HUES48 (cell line): ENCODE measurements around the gene RNF224.
"Not testable (repeated sequence)": the region's sequence is repeated elsewhere in the genome, so short reads cannot be mapped to it uniquely, and the experiment has no call there.

Experiments used
- H3K27ac ChIP-seq: one replicate; pipeline ENCODE4 v1.7.0; 2013; ENCODE audit warnings: low read depth, low read length, inconsistent platforms
- H3K27me3 ChIP-seq: 2 replicates; pipeline ENCODE4 v1.6.1; 2013; ENCODE audit warnings: mild to moderate bottlenecking, low read length; ENCODE audit not compliant: control insufficient read depth, insufficient read depth
- H3K36me3 ChIP-seq: 2 replicates; pipeline ENCODE4 v1.6.1; 2013; ENCODE audit warnings: low read length; ENCODE audit not compliant: control insufficient read depth, insufficient read depth
- H3K4me1 ChIP-seq: 2 replicates; pipeline ENCODE4 v1.6.1; 2013; ENCODE audit warnings: mild to moderate bottlenecking, low read length; ENCODE audit not compliant: control insufficient read depth, insufficient read depth
- H3K4me3 ChIP-seq: 2 replicates; pipeline ENCODE4 v1.5.1; 2013; ENCODE audit warnings: mild to moderate bottlenecking, low read depth, low read length
- H3K9ac ChIP-seq: 2 replicates; pipeline ENCODE4 v1.6.1; 2013; ENCODE audit warnings: mild to moderate bottlenecking, low read depth, low read length, moderate library complexity
- H3K9me3 ChIP-seq: 2 replicates; pipeline ENCODE4 v1.6.1; 2013; ENCODE audit warnings: low read length; ENCODE audit not compliant: control insufficient read depth, insufficient read depth

Gene RNF224

GRCh38 chr9:137252555-137253506 is 25.5 kb downstream of the RNF224 start:
- Histone ChIP-seq H3K9ac (no peak overlapping the region), H3K27me3 (no peaks in the 10 kb centered on the region; the same call in none of the 2 replicates), H3K27ac (no peak overlapping the region), H3K4me1 (peaks cover 11% of the 10 kb centered on the region), H3K36me3 (peaks cover 12% of the 10 kb centered on the region), H3K4me3 (no peak overlapping the region), H3K9me3 (no peaks in the 10 kb centered on the region)

- H3K4me3 ChIP-seq: peak overlapping the region; percentile 97
- no peak overlapping the region for H3K9ac ChIP-seq
- H3K4me1 ChIP-seq: peaks cover 11% of the 10 kb centered on the region
- H3K36me3 ChIP-seq: peaks cover 17% of the 10 kb centered on the region
- H3K27me3 ChIP-seq: no peaks in the 10 kb centered on the region; the same call in 1 of the 2 replicates
- no peak overlapping the region for H3K27ac ChIP-seq
- H3K9me3 ChIP-seq: no peaks in the 10 kb centered on the region
These were observed 26.7 kb downstream of the RNF224 start for GRCh38 chr9:137253717-137254623.

GRCh38 chr9:137254624-137255447 is 27.5 kb downstream of the RNF224 start, which contains the start of gene NELFB:
Gene NELFB (plus strand): TSS chr9:137255327.
- Histone ChIP-seq H3K4me1 (peaks cover 11% of the 10 kb centered on the region), H3K4me3 (peak within 1 kb of the TSS; percentile 97), H3K9ac (peak within 1 kb of the TSS; percentile 70; the same call in 1 of the 2 replicates), H3K36me3 (peaks cover 21% of the 10 kb centered on the region), H3K27ac (peak within 1 kb of the TSS; percentile 64), H3K9me3 (no peaks in the 10 kb centered on the region), H3K27me3 (no peaks in the 10 kb centered on the region; the same call in 1 of the 2 replicates)

GRCh38 chr9:137255448-137256114 is 28.3 kb downstream of the RNF224 start:
- peak overlapping the region; percentile 97 for H3K4me3 ChIP-seq
- H3K4me1 ChIP-seq: peaks cover 11% of the 10 kb centered on the region
- H3K36me3 ChIP-seq: peaks cover 21% of the 10 kb centered on the region
- peak overlapping the region; percentile 64 for H3K27ac ChIP-seq
- H3K9ac ChIP-seq: peak overlapping the region; percentile 58; the same call in 1 of the 2 replicates
- no peaks in the 10 kb centered on the region for H3K9me3 ChIP-seq
- H3K27me3 ChIP-seq: no peaks in the 10 kb centered on the region; the same call in 1 of the 2 replicates

- Histone ChIP-seq H3K4me1 (peaks cover 11% of the 10 kb centered on the region), H3K4me3 (peak overlapping the region; percentile 97), H3K27ac (no peak overlapping the region)
These were observed 29.1 kb downstream of the RNF224 start for GRCh38 chr9:137256362-137256761.

GRCh38 chr9:137256856-137257255 is 29.6 kb downstream of the RNF224 start:
- Histone ChIP-seq H3K4me1 (peaks cover 10% of the 10 kb centered on the region), H3K36me3 (peaks cover 21% of the 10 kb centered on the region), H3K4me3 (no peak overlapping the region), H3K9me3 (no peaks in the 10 kb centered on the region), H3K27ac (no peak overlapping the region), H3K9ac (no peak overlapping the region), H3K27me3 (no peaks in the 10 kb centered on the region; the same call in 1 of the 2 replicates)

More at GRCh38 chr9:137256362-137256761, 29.1 kb downstream of the RNF224 start:
- Histone ChIP-seq H3K27me3 (no peaks in the 10 kb centered on the region; the same call in 1 of the 2 replicates), H3K9me3 (no peaks in the 10 kb centered on the region), H3K36me3 (peaks cover 21% of the 10 kb centered on the region), H3K9ac (no peak overlapping the region)

- H3K9me3 ChIP-seq: not testable (repeated sequence)
- H3K36me3 ChIP-seq: peaks cover 51% of the 10 kb centered on the region
These were observed 35.0 kb downstream of the RNF224 start for GRCh38 chr9:137262173-137262908.

GRCh38 chr9:137262909-137263285 is 35.6 kb downstream of the RNF224 start:
- Histone ChIP-seq H3K4me3 (no peak overlapping the region), H3K36me3 (peaks cover 56% of the 10 kb centered on the region), H3K9ac (no peak overlapping the region), H3K27ac (no peak overlapping the region), H3K9me3 (no peaks in the 10 kb centered on the region), H3K4me1 (no peaks in the 10 kb centered on the region), H3K27me3 (no peaks in the 10 kb centered on the region)

More at GRCh38 chr9:137262173-137262908, 35.0 kb downstream of the RNF224 start:
- H3K27ac ChIP-seq, H3K27me3 ChIP-seq, H3K4me3 ChIP-seq, H3K9ac ChIP-seq, H3K4me1 ChIP-seq: not testable (repeated sequence)

- Histone ChIP-seq H3K36me3 (peaks cover 59% of the 10 kb centered on the region), H3K9me3 (no peaks in the 10 kb centered on the region), H3K4me1 (no peaks in the 10 kb centered on the region), H3K27ac (no peak overlapping the region), H3K9ac (no peak overlapping the region), H3K27me3 (no peaks in the 10 kb centered on the region), H3K4me3 (no peak overlapping the region)
These were observed 36.2 kb downstream of the RNF224 start for GRCh38 chr9:137263506-137263905.
